ENCODE measurements around the gene ADAMTS17. TPM values are rescaled to one million over a fixed set of nuclear protein-coding genes. Genes with fewer than 3 reads are reported as not detected.
A peak's percentile ranks its signal among the peaks of the same experiment; 100 is the strongest.

Gene ADAMTS17
- total RNA-seq, 1 donor from 2014 or later: 0.99 TPM

GRCh38 chr15:100311833-100312476 is 29.8 kb downstream of the ADAMTS17 start:
- H3K4me3 ChIP-seq: no peak overlapping the region
- intact Hi-C loops (cut with micrococcal nuclease): no loop called here
- DNase-seq: no peak
- peaks cover 13% of the 10 kb centered on the region for H3K9me3 ChIP-seq (replicated peaks)
- H3K27me3 ChIP-seq (ENCODE audit: low read depth): peaks cover 14% of the 10 kb centered on the region
- no peak for TF ChIP-seq CTCF (IDR thresholded peaks at IDR 0.05; ENCODE audit: borderline replicate concordance)
- H3K4me1 ChIP-seq: peaks cover 10% of the 10 kb centered on the region
- H3K27ac ChIP-seq (replicated peaks): peak overlapping the region; percentile 69
- H3K36me3 ChIP-seq: no peaks in the 10 kb centered on the region

- Histone ChIP-seq H3K4me3 (no peak overlapping the region), H3K9me3 (replicated peaks) (peaks cover 13% of the 10 kb centered on the region), H3K27me3 (ENCODE audit: low read depth) (peaks cover 14% of the 10 kb centered on the region), H3K27ac (replicated peaks) (peak overlapping the region; percentile 69), H3K36me3 (no peaks in the 10 kb centered on the region), H3K4me1 (peaks cover 10% of the 10 kb centered on the region)
- DNase-seq: peak; percentile 39
- no peak for TF ChIP-seq CTCF (IDR thresholded peaks at IDR 0.05; ENCODE audit: borderline replicate concordance)
- intact Hi-C loops (cut with micrococcal nuclease): no loop called here
Measured at GRCh38 chr15:100311154-100311625, 30.6 kb downstream of the ADAMTS17 start.

DNA sequence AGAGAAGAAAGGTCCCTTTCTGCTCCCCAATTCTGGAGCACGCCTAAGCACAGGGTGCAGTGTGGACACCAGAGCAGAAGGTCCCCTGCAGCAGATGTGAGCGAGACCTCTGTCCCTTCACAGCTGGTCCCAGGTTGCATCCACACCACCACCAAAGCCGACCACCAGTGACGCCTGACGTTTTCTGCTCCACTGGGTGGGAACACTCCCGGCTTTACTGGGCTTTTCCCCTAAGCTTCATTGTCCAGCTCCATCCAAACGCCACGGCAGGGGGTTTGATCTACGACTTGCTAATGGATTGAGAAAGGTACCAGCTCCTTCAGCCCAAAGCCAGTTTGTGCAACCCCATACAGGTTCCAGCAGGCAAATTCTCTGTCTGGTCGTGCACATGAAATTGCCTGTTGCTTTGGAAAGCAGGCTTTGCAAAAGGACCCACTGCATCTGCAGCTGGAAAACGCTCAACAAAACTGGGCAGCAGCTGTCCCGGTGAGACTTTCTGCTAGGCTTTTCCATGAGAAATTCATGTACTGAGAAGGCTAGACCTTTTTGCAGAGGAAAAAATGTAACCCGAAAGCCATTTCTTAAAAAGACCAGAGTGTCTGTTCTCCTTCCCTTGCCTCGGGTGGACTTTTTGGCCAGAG is 31.1 kb downstream of the ADAMTS17 start:
- no peak overlapping the region for H3K4me3 ChIP-seq
- no peak for TF ChIP-seq CTCF (IDR thresholded peaks at IDR 0.05; ENCODE audit: borderline replicate concordance)
- no peaks in the 10 kb centered on the region for H3K36me3 ChIP-seq
- peaks cover 13% of the 10 kb centered on the region for H3K9me3 ChIP-seq (replicated peaks)
- peaks cover 14% of the 10 kb centered on the region for H3K27me3 ChIP-seq (ENCODE audit: low read depth)
- peak overlapping the region; percentile 69 for H3K27ac ChIP-seq (replicated peaks)
- intact Hi-C loops (cut with micrococcal nuclease): no loop called here
- peaks cover 10% of the 10 kb centered on the region for H3K4me1 ChIP-seq
- DNase-seq: no peak

GRCh38 chr15:100310041-100310405 is 31.8 kb downstream of the ADAMTS17 start:
- intact Hi-C loops (cut with micrococcal nuclease): no loop called here
- H3K27ac ChIP-seq (replicated peaks): no peak overlapping the region
- no peak overlapping the region for H3K4me3 ChIP-seq
- peaks cover 10% of the 10 kb centered on the region for H3K4me1 ChIP-seq
- H3K36me3 ChIP-seq: no peaks in the 10 kb centered on the region
- no peak for TF ChIP-seq CTCF (IDR thresholded peaks at IDR 0.05; ENCODE audit: borderline replicate concordance)
- H3K27me3 ChIP-seq (ENCODE audit: low read depth): peaks cover 14% of the 10 kb centered on the region
- no peak for DNase-seq
- peaks cover 13% of the 10 kb centered on the region for H3K9me3 ChIP-seq (replicated peaks)

DNA sequence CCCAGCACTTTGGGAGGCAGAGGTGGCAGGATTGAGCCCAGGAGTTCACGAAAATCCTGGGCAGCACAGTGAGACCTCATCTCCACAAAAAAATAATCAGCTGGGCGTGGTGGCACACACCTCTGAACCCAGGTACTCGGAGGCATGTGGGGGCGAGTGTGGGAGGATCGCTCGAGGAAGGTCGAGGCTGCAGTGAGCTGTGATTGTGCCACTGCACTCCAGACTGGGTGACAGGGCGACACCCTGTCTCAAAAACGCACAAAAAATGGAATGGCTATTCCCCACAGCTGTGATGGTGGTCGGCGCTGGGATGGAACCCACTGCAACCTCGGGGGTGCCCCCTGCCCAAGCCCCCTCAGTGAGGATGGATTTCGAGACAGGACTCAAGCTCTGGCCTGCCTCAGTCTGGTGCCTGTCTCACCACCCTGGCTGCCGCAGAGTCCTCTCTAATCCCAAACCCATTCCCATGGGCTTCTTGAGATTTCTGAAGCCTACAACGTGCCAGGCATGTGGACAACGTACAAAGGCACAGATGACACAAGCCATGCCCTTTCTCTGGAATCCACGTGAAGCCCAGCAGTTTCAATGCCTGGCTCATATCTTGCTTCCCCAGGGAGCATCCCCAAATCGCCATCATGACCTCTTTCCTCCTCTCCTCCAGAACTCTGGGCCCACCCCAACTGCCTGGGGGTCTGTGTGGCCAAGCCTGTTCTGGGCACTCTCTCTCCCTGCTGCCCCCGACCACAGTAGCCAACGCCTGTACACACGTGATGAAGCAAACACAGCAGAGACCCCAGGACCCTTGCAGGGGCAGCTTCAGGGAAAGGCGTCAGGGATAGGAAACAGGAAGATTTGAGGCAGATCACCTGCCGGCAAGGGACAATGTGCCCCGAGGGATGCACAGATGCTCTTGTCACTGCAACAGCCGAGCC is 32.4 kb downstream of the ADAMTS17 start:
- no peak overlapping the region for H3K4me3 ChIP-seq

More for the DNA sequence above, 32.4 kb downstream of the ADAMTS17 start:
- peak overlapping the region; percentile 65 for H3K27ac ChIP-seq (replicated peaks)
- H3K27me3 ChIP-seq (ENCODE audit: low read depth): peaks cover 14% of the 10 kb centered on the region
- no peaks in the 10 kb centered on the region for H3K36me3 ChIP-seq
- no peak for DNase-seq
- peaks cover 13% of the 10 kb centered on the region for H3K9me3 ChIP-seq (replicated peaks)
- intact Hi-C loops (cut with micrococcal nuclease): no loop called here
- no peak for TF ChIP-seq CTCF (IDR thresholded peaks at IDR 0.05; ENCODE audit: borderline replicate concordance)
- peaks cover 10% of the 10 kb centered on the region for H3K4me1 ChIP-seq
